Tibial nerve (tissue), 4 donors: Measurements from ENCODE around the gene VPS13D. TPM values are rescaled to one million over a fixed set of nuclear protein-coding genes. Genes with fewer than 3 reads are reported as not detected.

ENCODE experiments used
- DNase-seq, 2 donors: peaks; one replicate each; pipeline ENCODE4 v3.0.0-alpha.2; 2019; ENCODE audit warnings: low spot score in 2 of 2
- H3K27ac ChIP-seq, 4 donors: fragments of 200-600 bp; sonication (generic) in 3 of 4; one replicate each; pipeline ENCODE4 v1.5.1; 2017 to 2019; ENCODE audit warnings: mild to moderate bottlenecking in 1 of 4
- H3K27me3 ChIP-seq, 2 donors: fragments of 200-600 bp; sonication (generic) in 1 of 2; one replicate each; pipeline versions ENCODE4 v1.5.1 to v1.6.0; 2017 to 2019
- H3K36me3 ChIP-seq, 3 donors: fragments of 200-600 bp; sonication (generic); one replicate each; pipeline ENCODE4 v1.5.1; 2018 to 2019
- H3K4me1 ChIP-seq, 4 donors: fragments of 200-600 bp; sonication (generic) in 3 of 4; one replicate each; pipeline ENCODE4 v1.5.1; 2017 to 2019
- H3K4me3 ChIP-seq, 4 donors: fragments of 200-600 bp; sonication (generic) in 3 of 4; one replicate each; pipeline ENCODE4 v1.5.1; 2017 to 2019; ENCODE audit warnings: mild to moderate bottlenecking in 1 of 4, moderate library complexity in 1 of 4
- H3K9me3 ChIP-seq, 4 donors: fragments of 200-600 bp; sonication (generic) in 3 of 4; one replicate each; pipeline ENCODE4 v1.5.1; 2017 to 2019
- CTCF ChIP-seq, 5 experiments: fragments of 200-600 bp in 3 of 5; fragments of 450-650 bp in 2 of 5; sonication (generic) in 3 of 5; IDR thresholded peaks; one replicate each; pipeline ENCODE4 v1.5.1; 2016 to 2019; ENCODE audit warnings: antibody characterized with exemption in 5 of 5, mild to moderate bottlenecking in 3 of 5, moderate library complexity in 2 of 5
- EP300 ChIP-seq, 2 donors: sonication (generic); formaldehyde crosslinking; IDR thresholded peaks; one replicate each; pipeline ENCODE4 v1.6.1; 2017; ENCODE audit warnings: antibody characterized with exemption in 2 of 2, mild to moderate bottlenecking in 1 of 2
- POLR2A ChIP-seq, 2 donors: fragments of 450-650 bp; IDR thresholded peaks; one replicate each; pipeline ENCODE4 v1.6.1; 2017; ENCODE audit warnings: antibody characterized with exemption in 2 of 2, mild to moderate bottlenecking in 2 of 2, moderate library complexity in 2 of 2
- WGBS, 2 donors: methylation state at CpG; one replicate each; pipeline ENCODE4 v1.1.5; 2018; 5-methylcytosine and 5-hydroxymethylcytosine counted together
- total RNA-seq, 4 donors: library from RNA; depleted of rRNA; stranded (reverse); fragments of >200 nt; gene quantifications; one replicate each; pipeline ENCODE4 v1.1.0, GENCODE V29; 2016

Gene VPS13D
- total RNA-seq, 4 donors from 2014 or later, result 99.2 to 132 (median 110) TPM

GRCh38 chr1:12436345-12436658 lies 206.5 kb downstream of the VPS13D start:
- DNase-seq, result no peak
- no peak for TF ChIP-seq CTCF (IDR thresholded peaks at IDR 0.05)
- no peak for TF ChIP-seq POLR2A (IDR thresholded peaks at IDR 0.05)
- no peak overlapping the region for H3K4me3 ChIP-seq
- WGBS, 2 donors, result 30 to 43% methylated on average over 2 of the region's 2 CpGs
- peaks cover 0 to 8% (median 0%) of the 10 kb centered on the region in 3 donors for H3K36me3 ChIP-seq
- peak overlapping the region; percentile 6 to 84 (median 70) for H3K27ac ChIP-seq
- peaks cover 0 to 72% (median 46%) of the 10 kb centered on the region in 4 donors for H3K4me1 ChIP-seq
- no peaks in the 10 kb centered on the region for H3K27me3 ChIP-seq
- H3K9me3 ChIP-seq, result no peaks in the 10 kb centered on the region

- H3K36me3 ChIP-seq, result peaks cover 0 to 11% (median 0%) of the 10 kb centered on the region in 3 donors
- TF ChIP-seq POLR2A (IDR thresholded peaks at IDR 0.05) (no peak), CTCF (IDR thresholded peaks at IDR 0.05) (no peak), EP300 (IDR thresholded peaks at IDR 0.05) (no peak)
- H3K27me3 ChIP-seq, result no peaks in the 10 kb centered on the region
- no peak overlapping the region for H3K4me3 ChIP-seq
- peak overlapping the region in 3 of 4 donors; percentile 60 to 84 (median 81) for H3K27ac ChIP-seq
- H3K9me3 ChIP-seq, result no peaks in the 10 kb centered on the region
- peaks cover 0 to 65% (median 44%) of the 10 kb centered on the region in 4 donors for H3K4me1 ChIP-seq
- 89 to 92% methylated on average over 12 of the region's 12 CpGs for WGBS, 2 donors
- DNase-seq, result no peak
Observed at GRCh38 chr1:12436817-12437599, 207.2 kb downstream of the VPS13D start.

- TF ChIP-seq CTCF (IDR thresholded peaks at IDR 0.05), result no peak
- no peak for TF ChIP-seq POLR2A (IDR thresholded peaks at IDR 0.05)
- no peak for TF ChIP-seq EP300 (IDR thresholded peaks at IDR 0.05)
- Histone ChIP-seq H3K27me3 (no peaks in the 10 kb centered on the region), H3K4me3 (no peak overlapping the region), H3K27ac (peak overlapping the region in 2 of 4 donors; percentile 81 to 84), H3K4me1 (peaks cover 0 to 60% (median 41%) of the 10 kb centered on the region in 4 donors), H3K36me3 (peaks cover 0 to 11% (median 0%) of the 10 kb centered on the region in 3 donors), H3K9me3 (no peaks in the 10 kb centered on the region)
- no peak for DNase-seq
- 68 to 82% methylated on average over 2 of the region's 2 CpGs for WGBS, 2 donors
Observed at GRCh38 chr1:12437629-12438028, 207.8 kb downstream of the VPS13D start.

GRCh38 chr1:12438349-12438924 lies 208.6 kb downstream of the VPS13D start:
- WGBS, 2 donors, result 84 to 85% methylated on average over 7 of the region's 7 CpGs

GRCh38 chr1:12439073-12439472 lies 209.2 kb downstream of the VPS13D start:
- peak overlapping the region in 2 of 4 donors; percentile 0 to 26 for H3K27ac ChIP-seq
- H3K9me3 ChIP-seq, result no peaks in the 10 kb centered on the region
- no peaks in the 10 kb centered on the region for H3K27me3 ChIP-seq
- 64 to 66% methylated on average over 5 of the region's 5 CpGs for WGBS, 2 donors
- DNase-seq, result no peak
- no peak overlapping the region for H3K4me3 ChIP-seq
- TF ChIP-seq POLR2A (IDR thresholded peaks at IDR 0.05), result no peak
- TF ChIP-seq EP300 (IDR thresholded peaks at IDR 0.05), result no peak
- TF ChIP-seq CTCF (IDR thresholded peaks at IDR 0.05), result no peak
- H3K4me1 ChIP-seq, result peaks cover 0 to 46% (median 27%) of the 10 kb centered on the region in 4 donors
- peaks cover 0 to 11% (median 0%) of the 10 kb centered on the region in 3 donors for H3K36me3 ChIP-seq

More at GRCh38 chr1:12438349-12438924, 208.6 kb downstream of the VPS13D start:
- Histone ChIP-seq H3K36me3 (peaks cover 0 to 11% (median 0%) of the 10 kb centered on the region in 3 donors), H3K4me3 (no peak overlapping the region), H3K9me3 (no peaks in the 10 kb centered on the region), H3K27me3 (no peaks in the 10 kb centered on the region), H3K27ac (peak overlapping the region in 1 of 4 donors; percentile 84), H3K4me1 (peaks cover 0 to 52% (median 33%) of the 10 kb centered on the region in 4 donors)
- TF ChIP-seq EP300 (IDR thresholded peaks at IDR 0.05), result no peak
- DNase-seq, result no peak
